Stimulated activated naive CD8-positive, alpha-beta T cell treated with anti-CD3 and anti-CD28 coated beads, Interleukin-15, Interleukin-2, amounts not matched to agents 100 ng/mL and 50 ng/mL, for 24 hours (primary cell): ENCODE measurements around the gene IRAK3.
"Not testable (repeated sequence)": the region's sequence is repeated elsewhere in the genome, so short reads cannot be mapped to it uniquely, and the experiment has no call there.

Experiments
- H3K27ac Mint-ChIP-seq: one replicate; pipeline ENCODE4 v1.8.0; 2021; ENCODE audit warnings: mild to moderate bottlenecking, mixed read lengths
- H3K27me3 Mint-ChIP-seq: one replicate; pipeline ENCODE4 v1.8.0; 2021; ENCODE audit warnings: mixed read lengths
- H3K36me3 Mint-ChIP-seq: one replicate; pipeline ENCODE4 v1.8.0; 2021; ENCODE audit warnings: low read depth, mixed read lengths
- H3K4me1 Mint-ChIP-seq: one replicate; pipeline ENCODE4 v1.8.0; 2021; ENCODE audit warnings: low read depth, mixed read lengths
- H3K4me3 Mint-ChIP-seq: one replicate; pipeline ENCODE4 v1.8.0; 2021; ENCODE audit warnings: mild to moderate bottlenecking, mixed read lengths
- H3K9me3 Mint-ChIP-seq: one replicate; pipeline ENCODE4 v1.8.0; 2021; ENCODE audit warnings: mixed read lengths

Gene IRAK3

DNA sequence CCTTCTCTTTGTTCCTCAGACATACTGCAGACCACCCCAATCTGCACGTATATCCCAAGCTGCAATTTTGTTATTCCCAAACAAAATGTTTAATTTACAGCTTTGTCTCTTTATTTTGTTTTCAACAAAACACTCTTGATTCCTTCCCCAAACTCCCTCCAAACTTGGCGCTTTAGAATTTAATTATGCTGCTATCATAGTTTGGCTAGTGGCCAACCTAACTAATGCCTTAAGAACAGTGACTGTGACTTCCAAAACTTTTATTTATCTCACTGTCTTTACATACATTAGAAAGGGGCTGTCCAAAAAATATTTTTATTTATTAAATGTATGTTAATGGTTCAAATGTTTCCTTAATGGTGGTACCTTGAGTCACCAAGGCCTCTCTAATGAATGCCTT, 26.3 kb upstream of the IRAK3 start:
- no peaks in the 10 kb centered on the region for H3K27me3 Mint-ChIP-seq
- H3K4me1 Mint-ChIP-seq, result peaks cover 67% of the 10 kb centered on the region
- H3K9me3 Mint-ChIP-seq, result peaks cover 21% of the 10 kb centered on the region
- H3K27ac Mint-ChIP-seq, result no peak overlapping the region
- H3K36me3 Mint-ChIP-seq, result peaks cover 81% of the 10 kb centered on the region
- no peak overlapping the region for H3K4me3 Mint-ChIP-seq

- Mint-ChIP-seq H3K4me1 (peaks cover 71% of the 10 kb centered on the region), H3K27me3 (no peaks in the 10 kb centered on the region), H3K9me3 (peaks cover 21% of the 10 kb centered on the region), H3K27ac (no peak overlapping the region), H3K4me3 (no peak overlapping the region), H3K36me3 (peaks cover 82% of the 10 kb centered on the region)
These were observed 25.7 kb upstream of the IRAK3 start for GRCh38 chr12:66163289-66163688.

GRCh38 chr12:66164349-66164821, 24.6 kb upstream of the IRAK3 start:
- peaks cover 78% of the 10 kb centered on the region for H3K36me3 Mint-ChIP-seq
- H3K4me1 Mint-ChIP-seq, result peaks cover 73% of the 10 kb centered on the region
- no peaks in the 10 kb centered on the region for H3K27me3 Mint-ChIP-seq
- peaks cover 21% of the 10 kb centered on the region for H3K9me3 Mint-ChIP-seq
- H3K4me3 Mint-ChIP-seq, result no peak overlapping the region
- peak overlapping the region; percentile 24 for H3K27ac Mint-ChIP-seq

DNA sequence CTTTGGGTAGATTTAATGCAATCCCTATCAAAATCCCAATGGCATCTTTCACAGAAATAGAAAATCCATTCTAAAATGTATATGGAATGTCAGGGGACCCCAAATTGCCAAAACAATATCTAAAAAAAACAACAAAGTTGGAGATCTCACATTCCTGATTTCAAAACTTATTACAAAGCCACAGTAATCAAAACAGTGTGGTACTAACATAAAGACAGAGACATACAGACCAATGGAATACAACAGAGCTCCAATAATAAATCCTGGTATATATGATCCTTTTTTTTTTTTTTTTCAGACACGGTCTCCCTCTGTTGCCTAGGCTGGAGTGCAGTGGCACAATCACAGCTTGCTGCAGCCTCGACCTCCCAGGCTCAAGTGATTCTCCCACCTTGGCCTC, 23.9 kb upstream of the IRAK3 start:
- Mint-ChIP-seq H3K4me3 (no peak overlapping the region), H3K27ac (no peak overlapping the region), H3K27me3 (no peaks in the 10 kb centered on the region), H3K36me3 (peaks cover 71% of the 10 kb centered on the region), H3K4me1 (peaks cover 73% of the 10 kb centered on the region), H3K9me3 (peaks cover 16% of the 10 kb centered on the region)

GRCh38 chr12:66166561-66166960, 22.5 kb upstream of the IRAK3 start:
- Mint-ChIP-seq H3K4me1 (peaks cover 83% of the 10 kb centered on the region), H3K27me3 (no peaks in the 10 kb centered on the region), H3K36me3 (peaks cover 62% of the 10 kb centered on the region), H3K9me3 (peaks cover 16% of the 10 kb centered on the region), H3K4me3 (no peak overlapping the region), H3K27ac (peak overlapping the region; percentile 38)

GRCh38 chr12:66168410-66168809, 20.6 kb upstream of the IRAK3 start:
- Mint-ChIP-seq H3K27me3 (no peaks in the 10 kb centered on the region), H3K9me3 (peaks cover 16% of the 10 kb centered on the region), H3K36me3 (peaks cover 52% of the 10 kb centered on the region), H3K4me3 (peak overlapping the region; percentile 97), H3K27ac (peak overlapping the region; percentile 99), H3K4me1 (peaks cover 66% of the 10 kb centered on the region)

- Mint-ChIP-seq H3K27me3 (no peaks in the 10 kb centered on the region), H3K27ac (peak within 1 kb of the TSS; percentile 99), H3K9me3 (peaks cover 12% of the 10 kb centered on the region), H3K4me1 (peaks cover 55% of the 10 kb centered on the region), H3K4me3 (peak within 1 kb of the TSS; percentile 97), H3K36me3 (peaks cover 41% of the 10 kb centered on the region)
These were observed 19.5 kb upstream of the IRAK3 start, which contains the start of gene TMBIM4 for GRCh38 chr12:66169221-66170170. TMBIM4 (minus strand) TSS chr12:66169996; CDS start chr12:66169951, 45 bp downstream.

GRCh38 chr12:66170606-66171005, 18.4 kb upstream of the IRAK3 start:
- peaks cover 44% of the 10 kb centered on the region for H3K4me1 Mint-ChIP-seq
- peak overlapping the region; percentile 99 for H3K27ac Mint-ChIP-seq
- H3K36me3 Mint-ChIP-seq, result peaks cover 30% of the 10 kb centered on the region
- H3K27me3 Mint-ChIP-seq, result peaks cover 4% of the 10 kb centered on the region
- H3K4me3 Mint-ChIP-seq, result peak overlapping the region; percentile 97
- peaks cover 4% of the 10 kb centered on the region for H3K9me3 Mint-ChIP-seq

GRCh38 chr12:66174391-66175325, 14.4 kb upstream of the IRAK3 start:
- H3K4me3 Mint-ChIP-seq, H3K9me3 Mint-ChIP-seq, H3K36me3 Mint-ChIP-seq, H3K27ac Mint-ChIP-seq: not testable (repeated sequence)
- Mint-ChIP-seq H3K27me3 (peaks cover 23% of the 10 kb centered on the region), H3K4me1 (peaks cover 14% of the 10 kb centered on the region)

DNA sequence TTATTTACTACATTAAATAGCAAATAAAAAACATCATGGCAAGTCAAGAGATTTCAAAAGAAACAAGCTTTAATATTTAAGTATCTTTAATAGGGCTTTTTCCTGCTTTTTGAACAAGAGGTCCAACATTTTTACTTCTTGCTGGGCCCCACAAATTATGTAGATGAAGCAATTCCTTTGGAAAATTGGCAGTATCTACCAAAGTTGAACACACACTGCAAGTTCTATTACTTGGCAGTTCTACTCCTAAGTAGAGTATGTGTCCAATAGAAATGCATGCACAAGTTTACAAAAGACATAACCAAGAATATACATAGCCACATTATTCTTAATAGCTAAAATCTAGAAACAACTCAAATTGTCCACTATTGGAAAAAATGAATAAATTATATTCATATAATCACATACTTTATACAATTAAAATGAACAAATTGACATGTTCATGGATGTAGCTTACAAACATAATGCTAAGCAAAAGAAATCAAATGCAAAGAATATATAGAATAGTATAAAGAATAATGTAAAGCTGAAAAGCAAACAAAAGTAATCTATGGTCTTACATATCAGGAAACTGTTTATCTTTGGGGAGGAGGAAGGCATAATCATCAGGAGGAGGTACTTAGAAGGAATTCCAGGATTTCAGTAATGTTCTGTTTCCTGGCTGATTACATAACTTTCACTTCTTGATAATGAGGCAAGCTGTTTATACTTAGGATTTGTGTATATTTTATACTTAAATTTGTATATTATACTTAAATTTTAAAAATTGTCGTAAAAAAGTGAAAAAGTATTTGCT, 12.7 kb upstream of the IRAK3 start:
- no peak overlapping the region for H3K4me3 Mint-ChIP-seq
- H3K36me3 Mint-ChIP-seq, result no peaks in the 10 kb centered on the region
- H3K9me3 Mint-ChIP-seq, result no peaks in the 10 kb centered on the region
- no peak overlapping the region for H3K27ac Mint-ChIP-seq
- no peaks in the 10 kb centered on the region for H3K4me1 Mint-ChIP-seq
- peaks cover 23% of the 10 kb centered on the region for H3K27me3 Mint-ChIP-seq

DNA sequence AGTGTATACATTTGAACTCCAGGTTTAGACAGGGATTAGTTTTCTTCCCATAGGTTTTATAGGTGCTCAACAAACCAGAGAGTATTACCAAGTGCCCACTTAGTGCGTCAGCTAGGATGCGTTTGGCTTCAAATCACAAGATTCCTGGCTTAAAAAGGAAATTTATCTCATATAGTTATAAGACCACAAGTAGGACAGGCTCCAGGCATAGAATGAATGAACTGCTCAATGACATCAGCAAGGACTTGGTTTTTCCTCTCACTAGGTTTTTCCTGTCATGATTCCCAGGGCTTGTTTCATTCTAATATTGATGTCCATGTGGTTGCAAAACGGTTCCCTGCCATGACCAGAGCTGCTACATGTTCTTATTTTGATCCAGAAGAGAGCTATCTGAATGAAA, 6.1 kb upstream of the IRAK3 start:
- Mint-ChIP-seq H3K4me3 (no peak overlapping the region), H3K36me3 (no peaks in the 10 kb centered on the region), H3K4me1 (peaks cover 3% of the 10 kb centered on the region), H3K27me3 (peaks cover 43% of the 10 kb centered on the region), H3K27ac (no peak overlapping the region), H3K9me3 (peaks cover 5% of the 10 kb centered on the region)

- not testable (repeated sequence) for H3K27ac Mint-ChIP-seq, H3K36me3 Mint-ChIP-seq, H3K9me3 Mint-ChIP-seq, H3K4me3 Mint-ChIP-seq
- Mint-ChIP-seq H3K4me1 (peaks cover 10% of the 10 kb centered on the region), H3K27me3 (peaks cover 50% of the 10 kb centered on the region)
These were observed 4.2 kb upstream of the IRAK3 start for GRCh38 chr12:66184822-66185221.

DNA sequence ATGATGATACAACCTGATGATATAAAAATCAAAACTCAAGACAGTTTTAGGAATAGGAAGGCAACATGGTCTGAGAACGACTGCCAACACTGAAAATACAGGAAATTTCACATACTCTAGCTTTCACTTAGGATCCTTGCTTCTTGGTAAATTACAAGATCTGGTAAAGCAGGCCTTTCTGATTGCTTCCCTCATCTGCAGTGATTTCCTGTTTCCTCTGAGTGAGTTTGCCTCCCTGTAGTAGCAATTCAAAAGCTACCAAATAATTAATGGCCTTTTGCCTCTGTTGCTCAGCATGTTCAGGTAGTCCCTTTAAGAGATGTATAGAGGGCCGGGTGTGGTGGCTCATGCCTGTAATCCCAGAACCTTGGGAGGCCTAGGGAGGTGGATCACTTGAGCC, 2.0 kb upstream of the IRAK3 start:
- peaks cover 5% of the 10 kb centered on the region for H3K9me3 Mint-ChIP-seq
- no peaks in the 10 kb centered on the region for H3K36me3 Mint-ChIP-seq
- no peak overlapping the region for H3K4me3 Mint-ChIP-seq
- H3K4me1 Mint-ChIP-seq, result peaks cover 10% of the 10 kb centered on the region
- H3K27ac Mint-ChIP-seq, result no peak overlapping the region
- peaks cover 71% of the 10 kb centered on the region for H3K27me3 Mint-ChIP-seq

DNA sequence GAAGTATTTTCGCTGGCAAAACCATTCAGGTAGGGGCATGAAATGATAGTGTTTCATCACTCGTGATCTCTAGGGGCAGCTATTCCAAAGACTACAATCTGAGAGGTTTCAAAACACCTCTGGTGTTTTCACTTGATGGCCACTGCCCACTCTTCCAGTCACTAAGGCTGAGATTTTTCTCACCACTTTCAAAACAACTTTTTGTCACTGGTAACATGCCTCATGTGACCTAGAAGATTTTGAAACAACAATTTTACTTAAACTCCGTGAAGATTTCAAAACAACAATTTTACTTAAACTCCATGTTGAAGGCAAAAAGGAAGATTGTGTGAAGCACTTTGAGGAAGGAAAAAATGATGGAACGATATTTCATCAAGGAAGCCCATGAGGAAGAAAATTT, 1.2 kb upstream of the IRAK3 start:
- H3K9me3 Mint-ChIP-seq, result peaks cover 5% of the 10 kb centered on the region
- H3K27me3 Mint-ChIP-seq, result peaks cover 64% of the 10 kb centered on the region
- H3K4me1 Mint-ChIP-seq, result peaks cover 10% of the 10 kb centered on the region
- H3K36me3 Mint-ChIP-seq, result no peaks in the 10 kb centered on the region
- H3K4me3 Mint-ChIP-seq, result peak overlapping the region; percentile 21
- no peak overlapping the region for H3K27ac Mint-ChIP-seq
